ENCODE data around the gene CTBP1.

The CTBP1 gene

GRCh38 chr4:1194010-1194900 is 54.7 kb downstream of the CTBP1 start:
- DNase-seq: no peak

- DNase-seq: no peak
These were observed 55.5 kb downstream of the CTBP1 start for GRCh38 chr4:1193206-1194009.

GRCh38 chr4:1192493-1193205 is 56.3 kb downstream of the CTBP1 start:
- DNase-seq: no peak

GRCh38 chr4:1192091-1192492 is 56.8 kb downstream of the CTBP1 start:
- DNase-seq: no peak

- no peak for DNase-seq
These were observed 57.3 kb downstream of the CTBP1 start for GRCh38 chr4:1191621-1192020.

GRCh38 chr4:1187182-1187581 is 61.7 kb downstream of the CTBP1 start:
- DNase-seq: no peak

GRCh38 chr4:1183985-1184773 is 64.8 kb downstream of the CTBP1 start:
- no peak for DNase-seq

- DNase-seq: no peak
These were observed 66.6 kb downstream of the CTBP1 start for GRCh38 chr4:1182313-1182712.

GRCh38 chr4:1180663-1181062 is 68.3 kb downstream of the CTBP1 start:
- DNase-seq: no peak

- DNase-seq: no peak
These were observed 69.0 kb downstream of the CTBP1 start for GRCh38 chr4:1179976-1180375.

GRCh38 chr4:1179089-1179441 is 69.9 kb downstream of the CTBP1 start:
- no peak for DNase-seq

- no peak for DNase-seq
These were observed 70.4 kb downstream of the CTBP1 start for GRCh38 chr4:1178300-1179088.

- DNase-seq: no peak
These were observed 71.4 kb downstream of the CTBP1 start for GRCh38 chr4:1177274-1178141.

- DNase-seq: no peak
These were observed 72.3 kb downstream of the CTBP1 start for GRCh38 chr4:1176398-1177273.

GRCh38 chr4:1175635-1176229 is 73.2 kb downstream of the CTBP1 start:
- no peak for DNase-seq

GRCh38 chr4:1174941-1175634 is 73.8 kb downstream of the CTBP1 start:
- DNase-seq: no peak

- no peak for DNase-seq
These were observed 75.8 kb downstream of the CTBP1 start for GRCh38 chr4:1172971-1173757.

Data from stimulated activated CD4-positive, alpha-beta T cell treated with anti-CD3 and anti-CD28 coated beads, Interleukin-2, amount 100 ng/mL, for 48 hours (primary cell).